AG04449 (cell line): ENCODE measurements around the gene TEAD1.

Experiments used
- CTCF ChIA-PET: fragments of 350-600 bp; formaldehyde crosslinking; extraction: SDS; loops from one replicate; lab custom pipeline; 2021; ENCODE audit warnings: antibody characterized with exemption; lab: Yijun Ruan, JAX
- POLR2A ChIA-PET: fragments of 400-600, 350-600 bp; formaldehyde crosslinking; extraction: SDS; loops from one replicate; lab custom pipeline; 2020; ENCODE audit warnings: antibody characterized with exemption, inconsistent platforms; lab: Yijun Ruan, JAX
- DNase-seq: peaks from one replicate; pipeline ENCODE4 v3.0.0-alpha.2; 2010; ENCODE audit warnings: low read depth, low spot score
- H3K4me3 ChIP-seq: 2 replicates; pipeline ENCODE4 v1.5.1; 2011; ENCODE audit warnings: low read depth, mild to moderate bottlenecking, control low read depth, low read length
- CTCF ChIP-seq: IDR thresholded peaks from one replicate; pipeline ENCODE4 v1.5.1; 2011; ENCODE audit warnings: mild to moderate bottlenecking, moderate library complexity, low read length, control low read depth, inconsistent platforms; ENCODE audit not compliant: insufficient read depth; ENCODE audit errors: missing control alignments

The TEAD1 gene

GRCh38 chr11:12915093-12915492 is 240.9 kb downstream of the TEAD1 start:
- TF ChIP-seq CTCF, result no peak
- ChIA-PET CTCF (interaction anchor here (0.7 to 2.9 kb wide), 21 partner anchors 9 to 627 kb away, joined by 3 to 52 read pairs (median 6); no protein-coding TSS in a partner anchor), POLR2A (interaction anchor here (0.6 kb wide), 1 partner anchor 15 kb away, joined by 4 read pairs; no protein-coding TSS in a partner anchor)
- H3K4me3 ChIP-seq, result no peak overlapping the region
- DNase-seq, result no peak

- H3K4me3 ChIP-seq, result no peak overlapping the region
- no peak for TF ChIP-seq CTCF
- ChIA-PET CTCF (interaction anchor here (0.7 to 2.2 kb wide), 5 partner anchors 30 to 629 kb away, joined by 3 to 5 read pairs (median 4); no protein-coding TSS in a partner anchor), POLR2A (no interaction called here)
- DNase-seq, result no peak
Observed at GRCh38 chr11:12917822-12918221, 243.6 kb downstream of the TEAD1 start.

GRCh38 chr11:12918667-12919066 is 244.4 kb downstream of the TEAD1 start:
- DNase-seq, result no peak
- TF ChIP-seq CTCF, result no peak
- ChIA-PET CTCF (interaction anchor here (1.1 kb wide), 1 partner anchor 30 kb away, joined by 3 read pairs; no protein-coding TSS in a partner anchor), POLR2A (no interaction called here)
- H3K4me3 ChIP-seq, result no peak overlapping the region

- ChIA-PET CTCF (interaction anchor here (0.9 to 1.3 kb wide), 4 partner anchors 9 to 591 kb away, joined by 3 to 5 read pairs (median 3); no protein-coding TSS in a partner anchor), POLR2A (no interaction called here)
- DNase-seq, result no peak
- no peak for TF ChIP-seq CTCF
- H3K4me3 ChIP-seq, result no peak overlapping the region
Observed at GRCh38 chr11:12922418-12922817, 248.2 kb downstream of the TEAD1 start.

- no peak for TF ChIP-seq CTCF
- DNase-seq, result no peak
- H3K4me3 ChIP-seq, result no peak overlapping the region
- POLR2A ChIA-PET, result no interaction called here
- CTCF ChIA-PET, result interaction anchor here (0.9 to 1.5 kb wide), 5 partner anchors 9 to 635 kb away, joined by 3 to 5 read pairs (median 3); no protein-coding TSS in a partner anchor
Observed at GRCh38 chr11:12922980-12923507, 248.8 kb downstream of the TEAD1 start.

GRCh38 chr11:12924650-12925049 is 250.4 kb downstream of the TEAD1 start:
- H3K4me3 ChIP-seq, result no peak overlapping the region
- ChIA-PET CTCF (no interaction called here), POLR2A (no interaction called here)
- no peak for TF ChIP-seq CTCF
- DNase-seq, result no peak
